ENCODE results near the gene PELI1.

DNA sequence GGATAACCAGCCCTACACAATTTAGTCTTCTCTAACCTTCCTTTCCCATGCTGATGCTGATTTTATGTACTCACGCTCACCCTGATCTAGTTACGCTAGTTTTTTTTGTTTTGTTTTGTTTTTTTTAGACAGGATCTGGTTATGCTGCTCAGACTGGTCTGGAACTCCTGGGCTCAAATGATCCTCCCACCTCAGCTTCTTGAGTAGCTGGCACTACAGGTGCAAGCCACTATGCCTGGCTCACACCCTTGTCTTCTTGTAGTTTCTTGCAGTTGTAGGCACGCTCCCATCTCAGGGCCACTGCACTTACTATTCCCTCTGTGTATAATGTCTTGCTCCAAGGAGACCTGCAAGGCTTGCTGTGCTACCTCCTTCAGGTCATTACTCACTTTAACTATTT lies 6.2 kb downstream of the PELI1 start:
- TF ChIP-seq, protein P1, sequence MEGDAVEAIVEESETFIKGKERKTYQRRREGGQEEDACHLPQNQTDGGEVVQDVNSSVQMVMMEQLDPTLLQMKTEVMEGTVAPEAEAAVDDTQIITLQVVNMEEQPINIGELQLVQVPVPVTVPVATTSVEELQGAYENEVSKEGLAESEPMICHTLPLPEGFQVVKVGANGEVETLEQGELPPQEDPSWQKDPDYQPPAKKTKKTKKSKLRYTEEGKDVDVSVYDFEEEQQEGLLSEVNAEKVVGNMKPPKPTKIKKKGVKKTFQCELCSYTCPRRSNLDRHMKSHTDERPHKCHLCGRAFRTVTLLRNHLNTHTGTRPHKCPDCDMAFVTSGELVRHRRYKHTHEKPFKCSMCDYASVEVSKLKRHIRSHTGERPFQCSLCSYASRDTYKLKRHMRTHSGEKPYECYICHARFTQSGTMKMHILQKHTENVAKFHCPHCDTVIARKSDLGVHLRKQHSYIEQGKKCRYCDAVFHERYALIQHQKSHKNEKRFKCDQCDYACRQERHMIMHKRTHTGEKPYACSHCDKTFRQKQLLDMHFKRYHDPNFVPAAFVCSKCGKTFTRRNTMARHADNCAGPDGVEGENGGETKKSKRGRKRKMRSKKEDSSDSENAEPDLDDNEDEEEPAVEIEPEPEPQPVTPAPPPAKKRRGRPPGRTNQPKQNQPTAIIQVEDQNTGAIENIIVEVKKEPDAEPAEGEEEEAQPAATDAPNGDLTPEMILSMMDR (IDR thresholded peaks at IDR 0.05): no peak
- no peak for TF ChIP-seq POLR2A (IDR thresholded peaks at IDR 0.05)
